NCI-H69 (cell line): ENCODE results near the gene NMRK2.
"Not testable (repeated sequence)": the region's sequence is repeated elsewhere in the genome, so short reads cannot be mapped to it uniquely, and the experiment has no call there.

Source experiments
- DNase-seq: peaks from one replicate; lab custom pipeline; 2025; lab: John Stamatoyannopoulos, UW

NMRK2 gene, protein sequence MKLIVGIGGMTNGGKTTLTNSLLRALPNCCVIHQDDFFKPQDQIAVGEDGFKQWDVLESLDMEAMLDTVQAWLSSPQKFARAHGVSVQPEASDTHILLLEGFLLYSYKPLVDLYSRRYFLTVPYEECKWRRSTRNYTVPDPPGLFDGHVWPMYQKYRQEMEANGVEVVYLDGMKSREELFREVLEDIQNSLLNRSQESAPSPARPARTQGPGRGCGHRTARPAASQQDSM

DNA sequence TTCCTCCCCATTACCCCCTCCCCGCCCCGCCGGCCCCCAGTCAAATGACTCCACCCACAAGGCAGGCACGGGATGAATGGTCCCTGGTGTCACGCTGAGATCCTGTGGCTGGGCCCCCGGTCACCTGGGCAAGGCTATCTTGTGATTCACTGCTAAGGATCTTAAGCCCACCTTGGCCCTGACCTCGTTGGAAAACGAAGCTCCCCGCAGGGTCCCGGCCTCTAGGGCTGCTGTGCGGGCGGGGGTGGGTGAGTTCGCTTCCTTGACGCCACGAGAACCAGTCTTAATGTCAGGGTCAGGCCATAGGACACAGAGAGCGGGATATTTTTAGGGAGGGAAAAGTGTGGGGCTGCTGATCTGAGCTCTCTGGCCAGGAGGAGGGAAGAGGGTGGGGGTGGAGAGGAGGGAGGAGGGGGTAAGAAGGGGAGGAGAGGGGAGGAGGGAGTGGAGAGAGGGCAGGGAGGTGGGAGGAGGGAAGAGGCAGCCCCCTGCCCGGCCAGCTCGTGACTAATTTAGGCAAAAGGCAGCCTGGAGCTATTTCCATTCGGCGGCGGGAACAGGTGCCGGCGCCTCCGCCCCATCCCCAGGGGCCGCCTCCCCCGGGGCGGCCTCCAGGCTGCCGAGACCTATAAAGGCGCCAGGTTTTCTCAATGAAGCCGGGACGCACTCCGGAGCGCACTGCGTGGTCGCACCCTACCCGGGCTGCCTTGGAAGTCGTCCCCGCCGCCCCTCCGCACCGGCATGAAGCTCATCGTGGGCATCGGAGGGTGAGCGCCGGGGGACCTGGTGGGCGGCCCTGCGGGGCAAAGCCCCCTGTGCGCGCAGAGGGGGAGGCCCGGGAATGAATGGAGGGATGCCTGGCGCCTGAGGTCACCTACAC lies at the start of gene NMRK2:
Gene NMRK2 (plus strand): TSS at position 139 of the 880 bp plus-strand sequence. CDS start 603 bp downstream, at position 742.
- DNase-seq = peak; percentile 70

- no peak for DNase-seq
These were observed 42.3 kb upstream of the NMRK2 start for GRCh38 chr19:3890591-3890990.

GRCh38 chr19:3893509-3894179 lies 39.2 kb upstream of the NMRK2 start:
- no peak for DNase-seq

DNA sequence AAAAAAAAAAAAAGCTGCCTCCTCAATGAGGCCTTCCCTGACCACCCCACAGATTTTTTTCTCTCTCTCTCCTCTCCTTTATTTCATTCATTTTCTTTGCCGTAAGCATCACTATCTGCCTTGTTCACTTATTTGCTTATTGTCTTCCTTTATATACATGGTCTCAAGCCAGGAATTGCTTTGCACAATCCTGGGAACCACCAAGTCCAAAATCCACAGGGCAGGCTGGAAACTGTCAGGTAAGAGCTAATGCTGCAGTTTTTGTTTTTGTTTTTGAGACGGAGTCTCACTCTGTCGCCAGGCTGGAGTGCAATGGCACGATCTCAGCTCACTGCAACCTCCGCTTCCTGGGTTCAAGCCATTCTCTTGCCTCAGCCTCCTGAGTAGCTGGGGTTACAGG lies 37.9 kb upstream of the NMRK2 start:
- DNase-seq = not testable (repeated sequence)

GRCh38 chr19:3895788-3896187 lies 37.1 kb upstream of the NMRK2 start:
- no peak for DNase-seq

DNA sequence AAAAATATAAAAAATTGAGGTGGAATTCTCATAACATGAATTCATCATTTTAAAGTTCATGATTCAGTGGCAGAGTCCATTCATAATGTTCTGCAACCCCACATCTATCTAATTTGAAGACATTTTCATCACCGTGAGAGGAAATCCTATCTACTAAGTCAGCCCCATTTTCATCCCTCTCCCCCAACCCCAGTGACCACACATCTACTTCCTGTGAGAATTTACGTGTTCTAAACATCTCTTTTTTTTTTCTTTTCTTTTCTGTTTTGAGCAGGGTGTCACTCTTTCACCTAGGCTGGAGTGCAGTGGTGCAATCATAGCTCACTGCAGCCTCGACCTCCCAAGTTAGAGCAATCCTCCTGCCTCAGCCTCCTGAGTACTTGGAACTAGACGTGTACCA lies 34.9 kb upstream of the NMRK2 start:
- no peak for DNase-seq

- DNase-seq = no peak
These were observed 34.4 kb upstream of the NMRK2 start for GRCh38 chr19:3898426-3898825.

GRCh38 chr19:3899531-3900294 lies 33.2 kb upstream of the NMRK2 start:
- no peak for DNase-seq

DNA sequence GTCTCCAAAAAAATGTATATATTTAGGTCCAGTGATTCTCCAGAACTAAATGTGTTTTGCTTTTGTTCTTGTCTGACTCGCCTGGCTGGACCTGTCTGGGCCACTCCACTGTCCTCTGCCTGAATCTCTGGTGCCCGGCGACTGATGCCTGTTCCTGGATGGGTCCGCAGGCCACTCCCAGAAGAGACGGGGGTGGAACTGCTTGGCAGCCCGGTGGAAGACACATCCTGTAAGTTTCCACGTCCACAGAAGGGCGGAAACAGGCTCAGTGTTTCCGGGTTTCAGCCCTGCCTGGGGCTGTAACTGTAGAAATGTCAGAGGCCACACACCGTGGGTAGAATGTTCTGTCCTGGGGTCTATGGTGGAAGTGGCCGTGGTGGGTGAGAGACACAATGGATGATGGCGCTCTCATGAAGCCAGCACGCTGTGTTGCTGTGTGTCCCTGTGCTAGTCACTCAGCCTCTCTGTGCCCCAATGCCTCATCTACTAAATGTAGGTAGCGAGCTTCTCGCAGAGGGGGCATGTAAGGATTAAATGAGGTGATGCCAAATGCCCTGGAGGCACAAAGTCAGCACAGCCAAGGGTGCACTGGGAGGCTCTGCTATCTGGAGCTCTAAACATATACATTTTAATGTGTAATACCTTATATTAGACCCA lies 30.4 kb upstream of the NMRK2 start:
- DNase-seq = no peak

- no peak for DNase-seq
These were observed 28.6 kb upstream of the NMRK2 start for GRCh38 chr19:3904233-3904632.

- DNase-seq = no peak
These were observed 25.1 kb upstream of the NMRK2 start for GRCh38 chr19:3907626-3908265.

DNA sequence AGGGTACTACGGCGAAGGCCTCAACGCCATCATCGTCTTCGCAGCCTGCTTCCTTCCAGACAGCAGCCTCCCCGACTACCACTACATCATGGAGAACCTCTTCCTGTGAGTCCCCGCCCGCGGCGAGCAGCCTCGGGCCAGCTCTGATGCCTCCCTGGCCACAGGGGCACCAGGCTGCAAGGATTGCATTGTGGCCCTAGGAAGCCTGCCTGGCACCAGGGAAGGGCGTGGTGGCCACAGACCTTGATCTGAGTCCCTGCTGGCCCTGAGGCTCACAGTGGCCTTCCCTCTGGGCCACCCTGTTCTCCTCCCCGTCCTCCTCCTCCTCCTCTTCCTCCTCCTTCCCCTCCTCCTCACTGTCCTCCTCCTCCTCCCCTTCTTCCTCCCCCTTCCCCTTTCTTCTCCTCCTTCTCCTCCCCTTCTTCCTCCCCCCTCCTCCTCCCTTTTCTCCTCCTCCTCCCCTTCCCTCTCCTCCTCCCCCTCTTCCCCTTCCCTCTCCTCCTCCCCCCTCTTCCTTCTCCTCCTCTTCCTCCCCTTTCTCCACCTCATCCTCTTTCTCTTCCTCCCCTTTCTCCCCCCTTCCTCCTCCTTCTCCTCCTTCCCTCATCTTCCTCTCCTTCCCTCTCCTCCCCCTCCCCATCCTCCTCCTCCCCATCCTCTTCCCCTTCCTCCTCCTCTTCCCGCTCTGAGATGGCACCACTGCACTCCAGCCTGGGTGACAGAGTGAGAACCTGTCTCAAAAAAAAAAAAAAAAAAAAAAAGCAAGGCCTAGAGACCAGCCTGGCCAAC lies 24.4 kb upstream of the NMRK2 start:
- DNase-seq = no peak

GRCh38 chr19:3910105-3910504 lies 22.8 kb upstream of the NMRK2 start:
- DNase-seq = no peak

- DNase-seq = no peak
These were observed 18.7 kb upstream of the NMRK2 start for GRCh38 chr19:3914199-3914598.

- DNase-seq = no peak
These were observed 16.8 kb upstream of the NMRK2 start for GRCh38 chr19:3916033-3916432.

DNA sequence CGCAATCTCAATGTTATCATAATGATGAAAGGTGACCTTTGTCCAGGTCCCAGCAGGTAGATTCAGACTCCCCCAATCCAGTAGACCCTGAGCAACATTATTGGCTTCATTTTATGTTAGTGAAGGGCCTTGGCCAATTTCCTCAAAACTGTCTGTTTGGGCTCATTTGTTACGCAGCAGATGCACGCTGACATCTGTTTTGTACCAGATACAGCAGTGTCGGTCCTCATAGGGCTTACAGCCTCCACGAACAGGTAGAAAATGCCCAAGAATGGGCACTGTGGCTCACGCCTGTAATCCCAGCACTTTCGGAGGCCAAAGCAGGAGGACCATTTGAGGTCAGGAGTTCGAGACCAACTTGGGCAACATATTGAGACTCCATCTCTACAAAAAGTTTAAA lies 13.1 kb upstream of the NMRK2 start:
- no peak for DNase-seq

DNA sequence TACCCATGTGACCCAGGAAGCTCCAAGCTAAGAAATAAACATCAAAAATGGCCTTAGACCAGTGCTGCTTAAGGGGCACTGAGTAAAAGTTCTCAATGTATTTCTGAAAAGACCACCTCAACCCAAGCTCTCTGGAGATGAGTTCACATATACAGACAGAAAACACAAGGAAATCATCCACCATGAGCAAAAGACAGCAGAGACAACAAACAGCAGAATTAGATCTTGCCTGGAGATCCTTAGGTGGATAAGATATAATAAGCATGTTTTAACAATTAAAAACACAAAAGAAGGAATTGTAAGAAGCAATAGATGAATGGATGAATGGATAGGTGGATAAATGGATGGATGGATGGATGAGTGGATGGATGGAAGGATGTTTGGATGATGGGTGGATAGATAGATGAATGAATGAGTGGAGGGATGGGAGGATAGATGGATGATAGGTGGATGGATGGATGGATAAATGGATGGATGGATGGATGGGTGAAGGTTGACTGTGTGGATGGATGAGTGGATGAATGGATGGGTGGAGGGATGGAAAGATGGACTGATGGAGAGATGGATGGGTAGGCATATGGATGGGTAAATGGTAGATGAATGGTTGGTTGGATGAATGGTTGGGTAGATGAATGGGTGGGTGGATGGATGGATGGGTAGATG lies 9.6 kb upstream of the NMRK2 start:
- DNase-seq = no peak

GRCh38 chr19:3923912-3924311 lies 9.0 kb upstream of the NMRK2 start:
- no peak for DNase-seq

DNA sequence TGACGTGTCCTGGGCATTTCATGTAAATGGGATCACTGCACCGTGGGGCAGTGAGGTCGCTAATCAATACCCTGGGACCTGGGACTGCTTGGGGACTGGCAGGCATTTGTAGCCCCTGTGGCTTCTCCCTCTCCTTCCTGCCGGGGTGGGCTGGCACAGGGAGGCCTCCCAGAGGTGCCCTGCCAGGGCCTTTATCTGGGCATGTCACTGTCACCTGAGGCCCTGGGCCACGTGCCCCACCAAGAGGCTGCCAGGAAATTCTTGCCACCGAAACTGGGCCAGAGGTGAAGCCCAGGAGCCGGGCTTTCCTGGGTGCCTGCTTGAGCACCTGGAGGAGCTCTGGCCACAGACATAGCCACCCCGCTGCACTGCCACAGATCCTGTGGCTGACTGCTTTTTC lies 1.8 kb upstream of the NMRK2 start:
- no peak for DNase-seq
